ENCODE data around the gene MBOAT1. TPM values are rescaled to one million over a fixed set of nuclear protein-coding genes. Genes with fewer than 3 reads are reported as not detected.

The MBOAT1 gene
- polyA plus RNA-seq, 1 experiment, result 2.7 TPM

- CTCF ChIA-PET, result interaction anchor here (0.5 to 3.0 kb wide), 30 partner anchors 9 to 1776 kb away, joined by 3 to 27 read pairs (median 4); partner anchors contain the start of gene MBOAT1
- POLR2A ChIA-PET, result no interaction called here
- TF ChIP-seq CTCF (IDR thresholded peaks at IDR 0.05; ENCODE audit: insufficient read depth, low read depth, low read length), result peak; percentile 96
- DNase-seq (ENCODE audit: low read depth), result no peak
- Histone ChIP-seq H3K4me3 (ENCODE audit: low read depth, low read length) (no peak overlapping the region), H3K36me3 (ENCODE audit: control insufficient read depth, insufficient read depth, low read length) (no peaks in the 10 kb centered on the region), H3K27me3 (ENCODE audit: control insufficient read depth, insufficient read depth, low read length) (no peaks in the 10 kb centered on the region)
Measured at GRCh38 chr6:20126789-20127653, 85.2 kb downstream of the MBOAT1 start.

GRCh38 chr6:20126102-20126752 is 86.0 kb downstream of the MBOAT1 start:
- POLR2A ChIA-PET, result no interaction called here
- CTCF ChIA-PET, result interaction anchor here (0.5 to 3.0 kb wide), 33 partner anchors 8 to 414 kb away, joined by 3 to 27 read pairs (median 4); partner anchors contain the start of gene MBOAT1
- Histone ChIP-seq H3K36me3 (ENCODE audit: control insufficient read depth, insufficient read depth, low read length) (no peaks in the 10 kb centered on the region), H3K4me3 (ENCODE audit: low read depth, low read length) (no peak overlapping the region), H3K27me3 (ENCODE audit: control insufficient read depth, insufficient read depth, low read length) (no peaks in the 10 kb centered on the region)
- TF ChIP-seq CTCF (IDR thresholded peaks at IDR 0.05; ENCODE audit: insufficient read depth, low read depth, low read length), result no peak
- no peak for DNase-seq (ENCODE audit: low read depth)

GRCh38 chr6:20124545-20124944 is 87.7 kb downstream of the MBOAT1 start:
- Histone ChIP-seq H3K4me3 (ENCODE audit: low read depth, low read length) (no peak overlapping the region), H3K36me3 (ENCODE audit: control insufficient read depth, insufficient read depth, low read length) (no peaks in the 10 kb centered on the region), H3K27me3 (ENCODE audit: control insufficient read depth, insufficient read depth, low read length) (no peaks in the 10 kb centered on the region)
- CTCF ChIA-PET, result interaction anchor here (0.8 to 1.1 kb wide), 3 partner anchors 25 to 113 kb away, joined by 3 to 4 read pairs (median 3); no protein-coding TSS in a partner anchor
- DNase-seq (ENCODE audit: low read depth), result no peak
- POLR2A ChIA-PET, result no interaction called here
- no peak for TF ChIP-seq CTCF (IDR thresholded peaks at IDR 0.05; ENCODE audit: insufficient read depth, low read depth, low read length)

GRCh38 chr6:20119485-20119884 is 92.8 kb downstream of the MBOAT1 start:
- no peaks in the 10 kb centered on the region for H3K36me3 ChIP-seq (ENCODE audit: control insufficient read depth, insufficient read depth, low read length)
- POLR2A ChIA-PET, result no interaction called here
- DNase-seq (ENCODE audit: low read depth), result no peak
- H3K4me3 ChIP-seq (ENCODE audit: low read depth, low read length), result no peak overlapping the region
- CTCF ChIA-PET, result no interaction called here
- H3K27me3 ChIP-seq (ENCODE audit: control insufficient read depth, insufficient read depth, low read length), result no peaks in the 10 kb centered on the region
- no peak for TF ChIP-seq CTCF (IDR thresholded peaks at IDR 0.05; ENCODE audit: insufficient read depth, low read depth, low read length)

- ChIA-PET CTCF (interaction anchor here (1.7 kb wide), 1 partner anchor 7 kb away, joined by 9 read pairs; no protein-coding TSS in a partner anchor), POLR2A (no interaction called here)
- Histone ChIP-seq H3K27me3 (ENCODE audit: control insufficient read depth, insufficient read depth, low read length) (no peaks in the 10 kb centered on the region), H3K36me3 (ENCODE audit: control insufficient read depth, insufficient read depth, low read length) (no peaks in the 10 kb centered on the region), H3K4me3 (ENCODE audit: low read depth, low read length) (no peak overlapping the region)
- no peak for TF ChIP-seq CTCF (IDR thresholded peaks at IDR 0.05; ENCODE audit: insufficient read depth, low read depth, low read length)
- DNase-seq (ENCODE audit: low read depth), result no peak
Measured at GRCh38 chr6:20118892-20119291, 93.4 kb downstream of the MBOAT1 start.

Data from BJ (cell line).